ENCODE results near the gene MOB3B.

The MOB3B gene

DNA sequence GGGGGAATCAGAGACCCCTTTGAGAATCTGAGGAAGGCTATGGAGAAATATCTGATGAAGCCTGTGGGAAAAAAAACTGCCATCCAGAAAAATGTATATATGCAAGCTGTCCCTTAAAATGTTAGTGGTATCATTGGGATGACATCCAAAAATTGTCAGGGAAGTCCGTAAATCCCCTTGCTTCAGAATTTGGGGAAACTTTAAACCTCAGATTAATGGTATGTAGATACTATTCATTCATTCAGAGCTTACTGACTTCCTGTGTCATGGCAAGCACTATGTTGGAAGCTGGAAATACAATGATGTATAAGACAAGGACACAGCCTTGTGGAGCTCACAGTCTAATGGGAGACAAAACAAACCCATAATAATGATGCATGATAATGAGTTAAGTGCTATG is 10.9 kb upstream of the MOB3B start:
- no peak for DNase-seq

DNA sequence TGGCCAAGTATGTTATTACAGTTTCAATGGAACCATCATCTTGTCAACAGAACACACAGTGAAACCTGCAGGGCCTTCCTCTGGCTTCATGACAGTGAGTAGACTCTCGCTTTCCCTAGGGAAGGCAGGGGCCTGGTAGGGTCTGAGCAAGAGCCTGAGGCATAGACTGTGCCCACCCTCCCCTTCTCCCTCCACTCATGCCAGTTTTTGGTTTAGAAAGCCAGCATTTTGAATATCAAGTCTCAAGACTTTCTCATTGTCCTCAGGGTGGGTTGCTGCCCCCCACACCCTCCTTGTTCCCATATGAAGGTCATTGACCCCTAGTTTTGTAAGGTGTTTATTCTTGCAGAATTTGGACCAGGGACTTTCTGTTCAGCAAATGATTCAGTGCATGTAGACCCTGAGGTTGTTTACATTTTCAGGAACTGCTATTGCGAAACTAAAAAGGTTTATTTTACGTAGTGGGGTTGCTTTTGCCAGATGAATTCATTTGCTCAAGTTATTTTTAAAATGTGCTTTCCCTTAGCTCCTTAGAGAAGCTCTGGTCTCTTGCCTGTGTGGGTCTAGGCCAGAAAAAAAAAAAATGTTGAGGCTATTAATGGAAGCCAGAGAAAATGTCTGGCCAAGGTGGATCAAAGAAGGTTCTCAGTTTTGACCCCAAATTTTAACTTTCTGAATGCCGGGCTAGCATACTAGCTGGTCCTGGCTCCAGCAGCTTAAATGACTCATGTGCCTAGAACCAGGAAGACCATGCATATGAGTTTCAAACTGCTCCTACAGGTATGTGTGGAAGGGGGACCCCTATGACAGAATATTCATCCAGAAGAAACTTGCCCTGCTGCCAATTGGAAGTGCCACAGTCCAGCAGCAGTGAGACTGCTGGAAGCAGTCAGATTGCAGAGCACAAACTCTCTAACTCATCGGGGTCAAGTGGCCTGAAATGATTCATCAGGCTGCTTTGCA is 10.1 kb upstream of the MOB3B start:
- no peak for DNase-seq

- no peak for DNase-seq
Measured at GRCh38 chr9:27538647-27539046, 9.0 kb upstream of the MOB3B start.

GRCh38 chr9:27537756-27538155 is 8.1 kb upstream of the MOB3B start:
- no peak for DNase-seq

DNA sequence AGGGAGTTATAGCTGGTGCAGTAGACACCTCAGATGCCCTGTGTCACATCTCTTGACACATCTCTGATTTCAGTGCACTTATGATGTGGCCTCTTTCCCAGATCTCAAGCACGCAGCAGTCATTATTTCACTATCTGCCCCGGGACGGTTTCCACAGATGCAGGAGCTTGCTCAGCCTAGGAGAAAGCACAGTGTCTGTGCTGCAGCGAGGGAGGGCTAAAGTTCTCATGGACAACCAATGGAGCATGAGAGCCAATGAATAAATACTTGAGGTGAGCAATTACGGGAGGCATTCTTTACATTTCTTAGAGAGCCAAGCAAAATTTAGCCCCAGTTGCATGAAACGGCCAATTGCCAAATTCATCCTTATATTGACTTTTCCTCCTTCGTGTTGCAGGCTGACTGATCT is 7.4 kb upstream of the MOB3B start:
- DNase-seq = no peak

GRCh38 chr9:27536168-27536567 is 6.6 kb upstream of the MOB3B start:
- DNase-seq = no peak

- no peak for DNase-seq
Measured at GRCh38 chr9:27535701-27536118, 6.1 kb upstream of the MOB3B start.

- DNase-seq = no peak
Measured at GRCh38 chr9:27534658-27535209, 5.1 kb upstream of the MOB3B start.

DNA sequence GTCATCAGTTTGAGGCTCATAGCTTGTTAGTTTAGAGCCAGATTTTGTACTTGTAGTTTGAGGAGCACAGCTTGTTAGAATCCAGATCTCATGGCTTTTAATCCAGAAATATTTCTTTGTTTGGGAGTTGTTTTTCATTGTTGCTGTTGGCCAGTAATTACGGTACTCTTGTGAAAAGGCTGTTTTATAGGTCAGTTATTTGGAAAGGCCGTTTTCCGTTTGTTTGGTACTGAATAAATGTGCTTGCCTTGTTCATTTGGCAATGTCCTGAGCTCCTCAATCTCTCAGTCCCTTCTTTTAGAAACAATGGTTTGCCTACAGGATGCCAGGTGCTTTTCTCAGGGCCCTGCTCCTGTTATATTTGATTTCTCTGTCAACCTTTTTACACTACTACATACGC is 4.5 kb upstream of the MOB3B start:
- DNase-seq = no peak

GRCh38 chr9:27533311-27533710 is 3.7 kb upstream of the MOB3B start:
- DNase-seq = no peak

DNA sequence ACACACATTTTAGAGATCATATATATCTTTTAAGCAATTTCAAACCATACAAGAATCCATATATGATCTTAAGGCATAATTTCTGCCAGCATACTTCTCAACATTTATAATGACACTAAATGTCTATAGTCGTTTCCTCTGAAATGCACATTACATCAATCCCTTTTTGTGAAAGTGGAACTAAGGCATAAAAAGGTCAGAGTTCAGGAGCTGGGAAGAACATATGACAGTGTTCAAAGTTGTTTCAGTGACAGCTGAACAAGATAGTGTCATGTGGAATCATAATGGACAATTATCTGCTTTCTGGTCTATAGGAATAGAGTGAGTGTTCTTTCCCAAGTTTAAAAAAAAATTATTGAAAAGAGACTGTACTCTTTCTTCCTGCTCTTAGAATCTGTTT is 2.4 kb upstream of the MOB3B start:
- no peak for DNase-seq

GRCh38 chr9:27530915-27531755 is 1.5 kb upstream of the MOB3B start:
- DNase-seq = no peak

DNA sequence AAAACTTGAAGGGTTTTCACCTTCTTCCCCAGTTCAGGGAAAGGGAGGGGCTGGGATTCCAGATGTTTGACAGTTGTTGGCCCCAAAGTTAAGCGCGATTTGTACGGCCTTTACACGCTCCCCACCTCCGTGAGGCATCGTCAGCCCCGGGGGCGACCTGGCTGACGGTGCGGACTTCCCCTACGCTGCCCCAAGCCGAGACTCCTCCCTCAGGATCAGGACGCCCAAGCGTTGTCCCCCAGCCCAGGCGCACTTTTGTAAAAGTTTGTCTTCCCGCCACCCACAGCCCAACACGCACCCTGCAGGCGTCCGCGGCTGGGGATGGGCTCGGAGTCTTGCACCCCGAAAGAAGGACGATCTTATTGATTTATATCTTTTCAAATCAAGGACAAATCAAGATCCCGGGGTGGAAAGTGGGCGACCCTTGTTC is 713 bp downstream of the MOB3B start:
- DNase-seq = peak; percentile 43 to 74

DNA sequence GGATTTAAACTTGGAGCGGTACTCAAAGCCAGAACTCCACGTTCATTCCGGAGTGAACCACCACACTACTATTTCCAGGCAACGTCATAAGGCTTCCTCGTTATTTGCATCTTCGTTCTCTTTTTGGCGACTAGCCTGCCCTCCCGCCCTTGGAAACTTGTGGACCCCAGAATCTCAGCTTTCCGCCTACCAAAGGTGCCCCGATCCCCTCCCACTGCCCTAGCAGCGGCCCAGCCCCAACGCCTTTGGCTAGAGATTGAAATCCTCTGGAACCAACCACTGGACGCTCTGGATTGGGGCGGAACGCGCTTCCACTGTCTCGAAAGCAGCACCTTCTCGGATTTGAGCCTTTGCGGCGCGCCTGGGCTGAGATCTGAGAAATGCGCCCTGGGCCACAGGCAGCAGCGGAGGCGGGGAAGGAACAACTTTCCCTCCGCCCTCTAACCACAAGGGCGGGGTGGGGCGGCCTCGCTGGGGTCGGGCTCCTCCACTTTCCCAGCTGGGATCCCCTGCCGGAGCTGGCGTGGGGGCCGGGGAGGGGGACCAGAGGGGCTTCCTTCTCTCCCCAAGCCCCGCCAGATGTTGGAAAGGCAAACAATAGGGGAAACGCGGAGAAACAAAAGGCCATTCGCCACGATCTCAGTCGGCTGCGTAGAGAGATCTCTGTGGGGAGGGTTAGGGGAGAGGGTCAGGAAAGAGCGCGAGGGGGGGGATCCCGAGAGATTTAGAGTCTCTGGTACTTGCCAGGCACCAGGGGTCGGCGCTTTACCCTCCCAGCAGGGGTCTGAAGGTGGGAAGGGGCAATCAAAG is 1.3 kb downstream of the MOB3B start:
- DNase-seq = peak; percentile 47 to 61

DNA sequence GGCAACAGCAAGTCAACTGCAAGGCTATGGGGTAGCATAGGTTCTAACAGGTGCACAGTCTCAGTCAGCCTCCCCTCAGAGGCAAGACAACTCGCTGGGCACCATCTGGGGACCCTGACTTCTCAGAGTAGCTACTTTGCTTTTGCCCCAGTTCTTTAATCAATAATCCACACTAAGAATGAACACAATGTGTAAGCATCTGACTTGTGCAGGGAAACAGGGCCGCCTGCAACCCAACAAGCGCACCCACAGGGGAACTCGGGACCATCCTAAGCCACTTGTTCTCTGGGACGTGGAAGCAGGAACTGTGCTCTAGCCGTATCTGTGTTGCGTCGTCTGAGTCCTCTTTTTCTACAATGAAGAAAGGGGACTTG is 1.9 kb downstream of the MOB3B start:
- DNase-seq = no peak

GRCh38 chr9:27524236-27524635 is 5.4 kb downstream of the MOB3B start, which contains the start of gene IFNK:
IFNK (plus strand) TSS chr9:27524290; CDS start chr9:27524337, 47 bp downstream.
- no peak for DNase-seq

- DNase-seq = no peak
Measured at GRCh38 chr9:27523141-27523540, 6.5 kb downstream of the MOB3B start.

GRCh38 chr9:27520986-27521385 is 8.6 kb downstream of the MOB3B start:
- DNase-seq = no peak

DNA sequence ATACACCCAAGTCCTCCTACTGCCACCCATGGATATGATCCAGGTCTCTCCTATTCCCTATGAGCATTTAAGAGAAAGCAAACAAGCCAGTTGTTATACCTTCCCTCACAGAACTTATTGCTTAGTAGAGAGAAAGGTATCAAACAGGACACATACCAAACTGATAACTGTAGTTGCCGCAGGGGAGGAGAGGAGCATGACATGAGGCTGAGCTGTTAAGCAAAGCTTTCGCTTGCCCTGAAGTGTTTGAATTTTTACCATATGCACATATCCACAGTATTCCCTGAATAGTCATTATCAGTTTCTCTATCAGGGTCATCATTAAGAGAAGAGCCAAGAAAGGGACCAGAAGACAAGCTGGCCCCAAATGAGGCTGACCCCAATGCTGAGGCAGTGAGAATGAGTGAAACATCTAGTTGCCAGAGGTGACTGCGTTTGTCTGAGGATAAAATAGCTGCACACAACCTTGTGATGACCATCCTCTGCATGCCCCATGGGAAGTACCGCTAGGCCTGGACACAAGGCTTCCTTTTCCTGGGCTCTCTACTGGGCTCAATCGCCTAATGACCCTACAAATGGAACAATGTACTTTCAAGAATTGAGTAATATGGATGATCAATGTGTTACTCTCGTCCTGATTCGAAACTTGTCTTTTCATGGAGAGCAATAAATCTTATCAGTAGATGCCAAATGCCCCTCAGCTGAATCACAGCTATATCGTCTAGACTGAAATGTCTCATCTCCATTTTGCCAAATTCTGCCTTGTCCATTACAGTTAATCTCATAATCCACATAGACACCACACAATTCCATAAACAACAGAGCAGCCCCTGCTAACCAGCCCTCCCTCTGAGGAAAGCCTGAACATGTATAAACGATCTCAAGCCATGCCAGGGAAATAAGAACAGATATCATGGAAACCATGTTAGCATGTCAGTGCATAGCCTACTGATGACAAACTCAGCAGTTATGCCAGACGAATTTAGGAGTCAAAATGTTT is 9.8 kb downstream of the MOB3B start:
- DNase-seq = no peak

GRCh38 chr9:27518809-27519208 is 10.8 kb downstream of the MOB3B start:
- DNase-seq = no peak

GRCh38 chr9:27518006-27518405 is 11.6 kb downstream of the MOB3B start:
- DNase-seq = no peak
